ENCODE data around the gene KIAA0930. TPM values are rescaled to one million over a fixed set of nuclear protein-coding genes. Genes with fewer than 3 reads are reported as not detected.

Gene KIAA0930
- total and polyA plus RNA-seq, 4 experiments from 2014 or later, result 1.2 to 36.7 (median 14.8) TPM

DNA sequence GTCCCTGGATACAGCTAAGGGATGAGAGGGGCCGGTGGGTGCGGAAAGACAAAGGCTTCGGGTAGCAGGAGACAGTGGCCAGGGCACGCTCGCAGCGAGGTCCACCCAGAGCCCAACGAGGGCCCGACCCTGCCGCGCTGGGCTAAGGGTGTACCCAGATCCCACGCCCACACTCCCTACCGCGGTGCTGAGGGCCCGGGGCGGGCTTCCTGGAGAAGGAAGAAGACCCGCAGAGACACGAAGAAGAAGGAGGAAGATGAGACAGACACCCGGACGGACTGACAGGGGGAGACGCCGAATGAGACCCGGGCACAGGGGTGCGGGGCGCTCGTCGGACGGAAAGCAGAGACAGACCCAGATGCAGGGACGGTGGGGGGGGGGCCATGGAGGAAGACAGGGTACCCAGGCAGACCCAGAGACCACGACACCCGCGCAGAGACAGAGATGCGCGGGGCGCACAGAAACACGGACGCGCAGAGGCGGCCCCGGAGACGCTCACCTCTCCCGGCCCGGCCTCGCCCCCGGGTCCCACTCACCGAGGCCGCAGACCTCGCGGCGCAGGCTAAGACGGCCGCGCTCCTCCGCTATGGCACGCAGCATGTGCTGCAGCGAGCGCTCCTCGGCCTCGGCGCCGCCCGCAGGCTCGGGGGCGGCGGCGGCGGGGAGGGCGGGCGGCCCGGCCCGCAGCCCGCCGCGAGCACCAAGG is 437 bp downstream of the KIAA0930 start:
- ChIA-PET POLR2A (ENCODE audit: partially characterized antibody) (no interaction called here), CTCF (ENCODE audit: partially characterized antibody) (no interaction called here)
- intact Hi-C loops (cut with micrococcal nuclease), result loop anchor here (2.0 kb wide), 2 partner anchors 29 to 69 kb away; partner anchors contain the start of gene FAM118A
- Histone ChIP-seq H3K36me3 (ENCODE audit: insufficient read depth, low read length) (no peaks in the 10 kb centered on the region), H3K9me3 (ENCODE audit: control insufficient read depth in 1 of 2, low read length in 2 of 2) (no peaks in the 10 kb centered on the region), H3K4me3 (ENCODE audit: low read length in 2 of 2) (peak overlapping the region; percentile 57 to 62), H3K27me3 (ENCODE audit: insufficient read depth, low read length) (no peaks in the 10 kb centered on the region), H3K4me1 (ENCODE audit: insufficient read depth, low read length) (peaks cover 21% of the 10 kb centered on the region), H3K27ac (ENCODE audit: low read depth, low read length) (peak overlapping the region; percentile 36)
- no peaks in the 10 kb centered on the region for H3K27me3 Mint-ChIP-seq
- H3K36me3 Mint-ChIP-seq, result peaks cover 0 to 20% of the 10 kb centered on the region in 2 donors
- DNase-seq, result peak in 1 of 5 donors; percentile 26
- peaks cover 9 to 49% (median 22%) of the 10 kb centered on the region in 4 donors for H3K4me1 Mint-ChIP-seq
- H3K27ac Mint-ChIP-seq, result peak overlapping the region; percentile 85 to 95 (median 90)
- H3K4me3 Mint-ChIP-seq, result peak overlapping the region; percentile 90 to 96 (median 92)
- peaks cover 0 to 1% (median 0%) of the 10 kb centered on the region in 8 donors for H3K9me3 Mint-ChIP-seq

DNA sequence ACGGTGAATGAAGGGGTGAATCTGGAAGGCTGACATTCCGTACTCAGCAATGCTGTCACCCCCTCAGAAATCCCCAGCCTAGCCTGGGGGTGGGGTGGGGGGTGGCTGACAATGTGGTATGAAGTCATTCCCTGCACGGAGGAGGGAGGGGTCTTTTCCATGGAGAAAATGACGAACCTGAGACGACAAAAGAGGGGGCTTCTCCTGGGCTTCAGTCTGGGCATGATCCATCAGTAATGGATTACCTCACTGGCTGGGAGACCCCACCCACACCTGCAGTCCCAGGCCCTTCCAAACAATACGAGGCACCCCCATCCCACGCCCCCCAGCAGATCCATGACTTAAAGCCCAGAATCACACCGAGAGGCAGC is 1.0 kb downstream of the KIAA0930 start:
- H3K36me3 Mint-ChIP-seq, result peaks cover 0 to 20% of the 10 kb centered on the region in 2 donors
- intact Hi-C loops (cut with micrococcal nuclease), result loop anchor here (2.0 kb wide), 2 partner anchors 29 to 69 kb away; partner anchors contain the start of gene FAM118A
- H3K27ac Mint-ChIP-seq, result peak overlapping the region in 3 of 7 donors; percentile 42 to 95 (median 85)
- H3K4me1 ChIP-seq (ENCODE audit: insufficient read depth, low read length), result peaks cover 21% of the 10 kb centered on the region
- H3K27me3 Mint-ChIP-seq, result no peaks in the 10 kb centered on the region
- H3K4me3 Mint-ChIP-seq, result peak overlapping the region; percentile 90 to 96 (median 92)
- peaks cover 0 to 1% (median 0%) of the 10 kb centered on the region in 8 donors for H3K9me3 Mint-ChIP-seq
- no peak overlapping the region for H3K27ac ChIP-seq (ENCODE audit: low read depth, low read length)
- no peak for DNase-seq
- no peaks in the 10 kb centered on the region for H3K27me3 ChIP-seq (ENCODE audit: insufficient read depth, low read length)
- peak overlapping the region in 1 of 2 donors; percentile 62 for H3K4me3 ChIP-seq (ENCODE audit: low read length in 2 of 2)
- no peaks in the 10 kb centered on the region for H3K36me3 ChIP-seq (ENCODE audit: insufficient read depth, low read length)
- CTCF ChIA-PET (ENCODE audit: partially characterized antibody), result no interaction called here
- no peaks in the 10 kb centered on the region for H3K9me3 ChIP-seq (ENCODE audit: control insufficient read depth in 1 of 2, low read length in 2 of 2)
- POLR2A ChIA-PET (ENCODE audit: partially characterized antibody), result no interaction called here
- peaks cover 8 to 49% (median 22%) of the 10 kb centered on the region in 4 donors for H3K4me1 Mint-ChIP-seq

DNA sequence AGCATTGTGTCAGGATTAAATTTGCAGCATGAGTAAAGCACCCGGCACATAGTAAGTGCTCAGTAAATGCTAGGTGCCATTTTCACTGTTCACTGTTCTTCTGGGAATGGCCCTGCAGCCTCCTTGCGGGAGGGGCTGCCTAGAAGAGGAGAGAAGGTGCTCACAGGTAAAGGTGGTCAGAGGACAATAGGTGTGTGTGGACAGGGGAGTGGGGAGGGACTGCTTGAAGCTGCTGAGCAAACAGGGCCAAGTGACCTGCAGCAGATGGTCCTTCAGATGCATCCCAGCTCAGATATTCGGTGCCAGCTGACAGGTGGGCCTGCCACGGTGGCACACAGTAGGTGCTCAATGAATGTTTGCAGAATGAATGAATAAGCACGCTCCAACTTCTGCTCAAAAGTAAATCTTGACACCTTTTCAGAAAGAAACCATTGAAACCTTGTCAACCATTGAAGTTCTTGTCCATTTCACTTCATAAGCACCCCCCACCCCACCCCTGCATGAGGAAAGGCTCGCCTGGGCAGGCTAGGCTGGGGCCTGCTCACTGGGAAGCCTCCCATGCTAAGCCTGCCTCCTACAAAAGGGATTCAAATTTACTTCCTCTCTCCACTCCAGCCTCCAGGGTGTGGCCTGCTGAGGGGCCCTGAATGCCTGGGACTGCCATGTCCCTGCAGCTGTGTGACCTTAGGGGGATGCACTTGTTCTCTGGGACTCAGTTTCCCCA is 1.6 kb downstream of the KIAA0930 start:
- Histone ChIP-seq H3K27ac (ENCODE audit: low read depth, low read length) (no peak overlapping the region), H3K4me3 (ENCODE audit: low read length in 2 of 2) (no peak overlapping the region), H3K9me3 (ENCODE audit: control insufficient read depth in 1 of 2, low read length in 2 of 2) (no peaks in the 10 kb centered on the region), H3K4me1 (ENCODE audit: insufficient read depth, low read length) (peaks cover 21% of the 10 kb centered on the region), H3K36me3 (ENCODE audit: insufficient read depth, low read length) (no peaks in the 10 kb centered on the region), H3K27me3 (ENCODE audit: insufficient read depth, low read length) (no peaks in the 10 kb centered on the region)
- peak overlapping the region in 3 of 7 donors; percentile 22 to 95 (median 42) for H3K27ac Mint-ChIP-seq
- no peaks in the 10 kb centered on the region for H3K27me3 Mint-ChIP-seq
- intact Hi-C loops (cut with micrococcal nuclease), result no loop called here
- peaks cover 8 to 49% (median 22%) of the 10 kb centered on the region in 4 donors for H3K4me1 Mint-ChIP-seq
- no peak for DNase-seq
- peaks cover 0 to 1% (median 0%) of the 10 kb centered on the region in 8 donors for H3K9me3 Mint-ChIP-seq
- ChIA-PET POLR2A (ENCODE audit: partially characterized antibody) (no interaction called here), CTCF (ENCODE audit: partially characterized antibody) (no interaction called here)
- H3K4me3 Mint-ChIP-seq, result peak overlapping the region; percentile 90 to 96 (median 92)
- H3K36me3 Mint-ChIP-seq, result peaks cover 0 to 20% of the 10 kb centered on the region in 2 donors

DNA sequence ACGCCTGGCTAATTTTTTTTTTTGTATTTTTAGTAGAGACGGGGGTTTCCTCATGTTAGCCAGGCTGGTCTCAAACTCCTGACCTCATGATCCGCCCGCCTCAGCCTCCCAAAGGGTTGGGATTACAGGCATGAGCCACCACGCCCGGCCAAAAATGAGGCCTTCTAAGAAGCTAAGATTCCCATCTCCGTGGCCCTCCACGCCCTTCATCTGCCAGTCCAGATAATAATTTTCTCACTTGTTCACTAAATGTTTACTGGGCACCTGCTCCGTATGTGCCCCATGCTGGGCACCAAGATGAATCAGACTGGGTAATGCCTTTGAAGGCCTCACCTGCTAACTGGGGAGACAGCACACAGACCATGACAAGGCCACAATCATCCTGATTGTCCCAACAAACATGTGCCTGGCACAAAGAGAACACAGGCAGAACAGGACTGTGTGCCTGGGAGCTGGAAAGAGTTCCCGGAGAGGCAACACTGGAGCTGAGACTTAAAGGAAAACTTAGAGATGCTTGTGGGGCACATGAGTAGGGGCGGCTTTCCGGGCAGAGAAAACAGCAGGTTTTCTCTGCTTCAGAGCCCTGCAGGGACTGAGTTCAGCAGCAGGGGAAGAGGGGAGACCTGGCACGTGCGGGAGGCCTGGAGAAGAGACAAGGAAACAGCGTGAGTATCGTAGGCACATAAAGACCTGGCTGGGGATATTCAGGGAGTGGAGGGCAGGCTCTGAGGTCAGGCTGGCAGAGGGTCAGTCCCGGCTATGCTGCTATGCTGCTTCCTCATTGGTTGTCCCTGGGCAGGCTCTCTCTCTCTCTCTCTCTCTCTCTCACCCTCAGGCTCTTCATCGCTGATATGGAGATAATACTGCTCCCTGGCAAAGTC is 2.4 kb downstream of the KIAA0930 start:
- H3K27ac ChIP-seq (ENCODE audit: low read depth, low read length), result no peak overlapping the region
- Mint-ChIP-seq H3K36me3 (peaks cover 0 to 20% of the 10 kb centered on the region in 2 donors), H3K4me1 (peaks cover 8 to 49% (median 22%) of the 10 kb centered on the region in 4 donors), H3K4me3 (peak overlapping the region; percentile 11 to 92 (median 46)), H3K27me3 (no peaks in the 10 kb centered on the region), H3K9me3 (peaks cover 0 to 1% (median 0%) of the 10 kb centered on the region in 8 donors), H3K27ac (peak overlapping the region in 5 of 7 donors; percentile 14 to 95 (median 57))
- no peaks in the 10 kb centered on the region for H3K36me3 ChIP-seq (ENCODE audit: insufficient read depth, low read length)
- ChIA-PET CTCF (ENCODE audit: partially characterized antibody) (no interaction called here), POLR2A (ENCODE audit: partially characterized antibody) (no interaction called here)
- H3K4me1 ChIP-seq (ENCODE audit: insufficient read depth, low read length), result peaks cover 21% of the 10 kb centered on the region
- H3K4me3 ChIP-seq (ENCODE audit: low read length in 2 of 2), result no peak overlapping the region
- H3K27me3 ChIP-seq (ENCODE audit: insufficient read depth, low read length), result no peaks in the 10 kb centered on the region
- no peak for DNase-seq
- no peaks in the 10 kb centered on the region for H3K9me3 ChIP-seq (ENCODE audit: control insufficient read depth in 1 of 2, low read length in 2 of 2)
- intact Hi-C loops (cut with micrococcal nuclease), result no loop called here

DNA sequence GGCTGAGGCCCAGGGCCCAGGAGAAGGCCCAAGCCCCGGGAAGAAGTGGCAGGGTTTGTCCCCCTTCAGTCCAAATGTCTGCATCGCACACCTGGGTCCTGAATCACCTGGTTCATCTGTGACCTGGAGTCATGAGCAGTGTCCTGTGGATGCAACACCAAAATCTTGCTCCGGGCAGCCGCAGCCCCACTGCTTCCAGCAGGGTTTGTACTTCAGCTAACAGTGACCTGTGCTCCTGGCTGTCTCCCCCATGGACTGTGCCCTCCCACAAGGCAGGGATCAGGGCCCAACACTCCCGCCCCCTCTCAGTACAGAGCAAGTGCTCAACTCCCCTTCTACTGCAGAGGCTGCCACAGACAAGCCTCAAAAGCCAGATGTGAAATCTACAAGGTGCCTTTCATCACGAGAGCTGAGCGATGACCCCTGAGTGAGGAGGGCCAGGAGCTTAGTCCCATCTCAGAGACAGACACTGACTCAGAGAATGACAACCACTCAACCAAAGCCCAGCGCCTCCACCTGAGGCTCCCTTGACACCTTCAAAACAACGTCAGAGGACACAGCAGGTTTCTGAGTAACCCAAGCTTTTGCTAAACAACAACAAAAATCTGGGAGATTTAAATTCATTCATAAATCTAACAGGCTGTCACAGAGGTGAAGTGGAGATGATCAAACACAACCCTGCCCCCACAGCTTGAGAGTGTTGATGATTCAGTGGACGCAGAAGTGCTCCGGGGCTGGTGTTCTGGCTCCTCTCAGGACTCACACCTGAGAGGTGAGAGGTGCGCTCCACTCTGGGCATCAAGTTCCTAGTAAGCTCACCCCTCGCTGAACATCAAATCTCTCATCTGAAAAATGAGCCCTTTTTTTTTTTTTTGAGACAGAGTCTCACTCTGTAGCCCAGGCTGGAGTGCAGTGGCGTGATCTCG is 3.4 kb downstream of the KIAA0930 start:
- no peak overlapping the region for H3K4me3 Mint-ChIP-seq
- H3K27ac ChIP-seq (ENCODE audit: low read depth, low read length), result no peak overlapping the region
- H3K27me3 ChIP-seq (ENCODE audit: insufficient read depth, low read length), result no peaks in the 10 kb centered on the region
- DNase-seq, result no peak
- H3K4me1 ChIP-seq (ENCODE audit: insufficient read depth, low read length), result peaks cover 21% of the 10 kb centered on the region
- H3K36me3 ChIP-seq (ENCODE audit: insufficient read depth, low read length), result no peaks in the 10 kb centered on the region
- CTCF ChIA-PET (ENCODE audit: partially characterized antibody), result no interaction called here
- no peak overlapping the region for H3K4me3 ChIP-seq (ENCODE audit: low read length in 2 of 2)
- peak overlapping the region in 2 of 7 donors; percentile 8 to 95 for H3K27ac Mint-ChIP-seq
- intact Hi-C loops (cut with micrococcal nuclease), result no loop called here
- peaks cover 0 to 1% (median 0%) of the 10 kb centered on the region in 8 donors for H3K9me3 Mint-ChIP-seq
- no peaks in the 10 kb centered on the region for H3K27me3 Mint-ChIP-seq
- peaks cover 0 to 20% of the 10 kb centered on the region in 2 donors for H3K36me3 Mint-ChIP-seq
- POLR2A ChIA-PET (ENCODE audit: partially characterized antibody), result no interaction called here
- H3K9me3 ChIP-seq (ENCODE audit: control insufficient read depth in 1 of 2, low read length in 2 of 2), result no peaks in the 10 kb centered on the region
- peaks cover 8 to 42% (median 22%) of the 10 kb centered on the region in 4 donors for H3K4me1 Mint-ChIP-seq

DNA sequence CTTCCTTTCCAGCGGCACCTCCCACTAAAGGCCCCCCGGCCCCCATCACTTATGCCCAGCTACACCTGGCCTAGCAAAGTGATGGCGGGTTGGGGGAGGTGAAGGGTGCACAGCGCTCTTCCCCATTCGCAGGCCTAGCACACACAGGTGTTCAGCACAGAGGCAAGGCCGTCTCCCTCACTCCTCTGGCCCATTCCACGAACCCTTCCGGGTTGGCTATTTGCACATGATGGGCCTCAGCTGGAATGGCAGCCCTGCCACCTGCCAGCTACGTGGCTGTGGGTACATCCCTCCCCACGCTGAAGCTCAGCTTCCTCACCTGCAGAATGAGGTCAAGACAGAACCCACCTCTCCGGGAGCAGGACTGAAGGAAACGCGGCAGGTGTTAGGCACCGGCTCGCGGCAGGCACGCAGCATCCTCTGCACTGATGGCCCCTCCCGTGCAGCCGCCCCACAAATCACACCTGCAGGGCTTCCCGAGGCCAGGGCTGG is 4.8 kb downstream of the KIAA0930 start:
- Histone ChIP-seq H3K36me3 (ENCODE audit: insufficient read depth, low read length) (no peaks in the 10 kb centered on the region), H3K27me3 (ENCODE audit: insufficient read depth, low read length) (no peaks in the 10 kb centered on the region), H3K4me1 (ENCODE audit: insufficient read depth, low read length) (peaks cover 14% of the 10 kb centered on the region), H3K9me3 (ENCODE audit: control insufficient read depth in 1 of 2, low read length in 2 of 2) (no peaks in the 10 kb centered on the region), H3K27ac (ENCODE audit: low read depth, low read length) (no peak overlapping the region), H3K4me3 (ENCODE audit: low read length in 2 of 2) (no peak overlapping the region)
- POLR2A ChIA-PET (ENCODE audit: partially characterized antibody), result no interaction called here
- DNase-seq, result no peak
- Mint-ChIP-seq H3K4me1 (peaks cover 5 to 32% (median 20%) of the 10 kb centered on the region in 4 donors), H3K9me3 (no peaks in the 10 kb centered on the region), H3K27ac (no peak overlapping the region), H3K4me3 (peak overlapping the region in 1 of 8 donors; percentile 52), H3K27me3 (no peaks in the 10 kb centered on the region), H3K36me3 (peaks cover 0 to 20% of the 10 kb centered on the region in 2 donors)
- intact Hi-C loops (cut with micrococcal nuclease), result no loop called here
- CTCF ChIA-PET (ENCODE audit: partially characterized antibody), result no interaction called here

Measured in CD4-positive, alpha-beta memory T cell (primary cell).